Right lobe of liver (tissue), 4 donors: ENCODE measurements around the gene CENPU.

Experiments used
- POLR2A ChIP-seq: fragments of 450-650 bp; IDR thresholded peaks from one replicate; pipeline ENCODE4 v1.6.1; 2017; ENCODE audit warnings: antibody characterized with exemption, mild to moderate bottlenecking
- TF ChIP-seq, protein P1 (sequence below), 4 donors: fragments of 200-600 bp in 3 of 4; fragments of 450-650 bp in 1 of 4; IDR thresholded peaks; one replicate each; pipeline versions ENCODE4 v1.5.1 to v1.8.0; 2016 to 2022; ENCODE audit warnings: antibody characterized with exemption in 4 of 4, mild to moderate bottlenecking in 2 of 4
- donor health status: DM: no; HTN: no; CAD: no.
- donor health status: DM: no; HTN: no; CAD: no.
- donor health status: DM: no; HTN: yes; CAD: no.

GRCh38 chr4:184660978-184661377 lies 72.9 kb downstream of the CENPU start:
- no peak for TF ChIP-seq POLR2A
- TF ChIP-seq, protein P1, sequence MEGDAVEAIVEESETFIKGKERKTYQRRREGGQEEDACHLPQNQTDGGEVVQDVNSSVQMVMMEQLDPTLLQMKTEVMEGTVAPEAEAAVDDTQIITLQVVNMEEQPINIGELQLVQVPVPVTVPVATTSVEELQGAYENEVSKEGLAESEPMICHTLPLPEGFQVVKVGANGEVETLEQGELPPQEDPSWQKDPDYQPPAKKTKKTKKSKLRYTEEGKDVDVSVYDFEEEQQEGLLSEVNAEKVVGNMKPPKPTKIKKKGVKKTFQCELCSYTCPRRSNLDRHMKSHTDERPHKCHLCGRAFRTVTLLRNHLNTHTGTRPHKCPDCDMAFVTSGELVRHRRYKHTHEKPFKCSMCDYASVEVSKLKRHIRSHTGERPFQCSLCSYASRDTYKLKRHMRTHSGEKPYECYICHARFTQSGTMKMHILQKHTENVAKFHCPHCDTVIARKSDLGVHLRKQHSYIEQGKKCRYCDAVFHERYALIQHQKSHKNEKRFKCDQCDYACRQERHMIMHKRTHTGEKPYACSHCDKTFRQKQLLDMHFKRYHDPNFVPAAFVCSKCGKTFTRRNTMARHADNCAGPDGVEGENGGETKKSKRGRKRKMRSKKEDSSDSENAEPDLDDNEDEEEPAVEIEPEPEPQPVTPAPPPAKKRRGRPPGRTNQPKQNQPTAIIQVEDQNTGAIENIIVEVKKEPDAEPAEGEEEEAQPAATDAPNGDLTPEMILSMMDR (IDR thresholded peaks at IDR 0.05) = no peak
